CD8-positive, alpha-beta memory T cell (primary cell): ENCODE data around the gene SSMEM1. TPM values are rescaled to one million over a fixed set of nuclear protein-coding genes. Genes with fewer than 3 reads are reported as not detected.

ENCODE experiments used
- CTCF ChIA-PET: fragments of 350-600 bp; sonication (Branson Sonifier 250); formaldehyde crosslinking; loops from one replicate; lab custom pipeline; 2021; ENCODE audit warnings: antibody characterized with exemption; lab: Charles Lee
- POLR2A ChIA-PET: fragments of 350-600 bp; sonication (Branson Sonifier 250); formaldehyde crosslinking; loops from one replicate; lab custom pipeline; 2021; ENCODE audit warnings: antibody characterized with exemption; lab: Charles Lee
- DNase-seq, 5 donors: peaks; one replicate each; pipeline versions ENCODE4 v3.0.0 to v3.0.0-alpha.2; 2020 to 2022; ENCODE audit warnings: mixed read lengths in 1 of 5
- H3K27ac ChIP-seq: one replicate; pipeline ENCODE4 v1.7.0; 2013; ENCODE audit warnings: low read depth, mild to moderate bottlenecking, low read length, moderate library complexity
- H3K27me3 ChIP-seq: 2 replicates; pipeline ENCODE4 v1.7.0; 2013; ENCODE audit warnings: low read length, mild to moderate bottlenecking; ENCODE audit not compliant: insufficient read depth, poor library complexity, severe bottlenecking
- H3K36me3 ChIP-seq: 2 replicates; pipeline ENCODE4 v1.7.0; 2013; ENCODE audit warnings: mild to moderate bottlenecking, low read length, moderate library complexity; ENCODE audit not compliant: insufficient read depth
- H3K4me1 ChIP-seq: 2 replicates; pipeline ENCODE4 v1.7.0; 2013; ENCODE audit warnings: mild to moderate bottlenecking, low read length, moderate library complexity; ENCODE audit not compliant: insufficient read depth
- H3K4me3 ChIP-seq: 2 replicates; pipeline ENCODE4 v1.7.0; 2013; ENCODE audit warnings: mild to moderate bottlenecking, low read length
- H3K9me3 ChIP-seq: 2 replicates; pipeline ENCODE4 v1.7.0; 2013; ENCODE audit warnings: mild to moderate bottlenecking, low read length
- H3K27ac Mint-ChIP-seq, 8 donors: one replicate each; pipeline ENCODE4 v1.8.0; 2020 to 2021; ENCODE audit warnings: mixed read lengths in 8 of 8, mild to moderate bottlenecking in 6 of 8, inconsistent platforms in 3 of 8, moderate library complexity in 3 of 8
- H3K27me3 Mint-ChIP-seq, 2 donors: one replicate each; pipeline ENCODE4 v1.8.0; 2020 to 2021; ENCODE audit warnings: mixed read lengths in 2 of 2, mild to moderate bottlenecking in 1 of 2, moderate library complexity in 1 of 2
- H3K36me3 Mint-ChIP-seq, 3 donors: one replicate each; pipeline ENCODE4 v1.8.0; 2020 to 2021; ENCODE audit warnings: mixed read lengths in 3 of 3, inconsistent platforms in 1 of 3, mild to moderate bottlenecking in 1 of 3
- H3K4me1 Mint-ChIP-seq, 3 donors: one replicate each; pipeline ENCODE4 v1.8.0; 2020 to 2021; ENCODE audit warnings: mixed read lengths in 3 of 3, inconsistent platforms in 1 of 3, mild to moderate bottlenecking in 1 of 3
- H3K4me3 Mint-ChIP-seq, 7 donors: one replicate each; pipeline ENCODE4 v1.8.0; 2020 to 2021; ENCODE audit warnings: mixed read lengths in 7 of 7, mild to moderate bottlenecking in 6 of 7, moderate library complexity in 4 of 7, inconsistent platforms in 2 of 7
- H3K9me3 Mint-ChIP-seq, 5 donors: one replicate each; pipeline ENCODE4 v1.8.0; 2020 to 2022; ENCODE audit warnings: mixed read lengths in 5 of 5, mild to moderate bottlenecking in 3 of 5, moderate library complexity in 2 of 5, inconsistent platforms in 1 of 5
- polyA plus RNA-seq: library from polyadenylated mRNA; unstranded; fragments of 300-500 nt; fragmentation: Illumina TruSeq; gene quantifications from one replicate; pipeline ENCODE4 v1.2.3, GENCODE V29; 2021
- total RNA-seq, 2 experiments: library from RNA; stranded (reverse); gene quantifications; one replicate each; pipeline ENCODE4 v1.2.3, GENCODE V29; 2021

The SSMEM1 gene
- total and polyA plus RNA-seq, 3 experiments from 2014 or later: not detected

- H3K4me1 Mint-ChIP-seq: no peaks in the 10 kb centered on the region
- CTCF ChIA-PET: no interaction called here
These were observed 50.9 kb downstream of the SSMEM1 start for GRCh38 chr7:130258494-130259078.

GRCh38 chr7:130262448-130262847 is 54.8 kb downstream of the SSMEM1 start:
- Mint-ChIP-seq H3K4me3 (no peak overlapping the region), H3K36me3 (peaks cover 0 to 7% (median 0%) of the 10 kb centered on the region in 3 donors), H3K4me1 (no peaks in the 10 kb centered on the region), H3K9me3 (peaks cover 5 to 30% (median 17%) of the 10 kb centered on the region in 5 donors), H3K27ac (peak overlapping the region in 1 of 8 donors; percentile 77), H3K27me3 (peaks cover 5 to 21% of the 10 kb centered on the region in 2 donors)
- ChIA-PET POLR2A (no interaction called here), CTCF (no interaction called here)
- Histone ChIP-seq H3K27me3 (no peaks in the 10 kb centered on the region), H3K4me3 (no peak overlapping the region), H3K9me3 (no peaks in the 10 kb centered on the region), H3K27ac (no peak overlapping the region), H3K36me3 (no peaks in the 10 kb centered on the region), H3K4me1 (no peaks in the 10 kb centered on the region)
- no peak for DNase-seq

More at GRCh38 chr7:130258494-130259078, 50.9 kb downstream of the SSMEM1 start:
- Histone ChIP-seq H3K4me3 (no peak overlapping the region), H3K9me3 (no peaks in the 10 kb centered on the region), H3K27ac (no peak overlapping the region), H3K36me3 (no peaks in the 10 kb centered on the region), H3K27me3 (no peaks in the 10 kb centered on the region), H3K4me1 (no peaks in the 10 kb centered on the region)
- no peak overlapping the region for H3K4me3 Mint-ChIP-seq
- peaks cover 0 to 17% (median 2%) of the 10 kb centered on the region in 3 donors for H3K36me3 Mint-ChIP-seq
- POLR2A ChIA-PET: no interaction called here
- no peak overlapping the region for H3K27ac Mint-ChIP-seq
- H3K27me3 Mint-ChIP-seq: peaks cover 9 to 22% of the 10 kb centered on the region in 2 donors
- peaks cover 7 to 41% (median 26%) of the 10 kb centered on the region in 5 donors for H3K9me3 Mint-ChIP-seq
- DNase-seq: no peak

- Histone ChIP-seq H3K4me3 (no peak overlapping the region), H3K9me3 (no peaks in the 10 kb centered on the region), H3K36me3 (no peaks in the 10 kb centered on the region), H3K4me1 (no peaks in the 10 kb centered on the region), H3K27ac (no peak overlapping the region), H3K27me3 (no peaks in the 10 kb centered on the region)
- no peak overlapping the region for H3K27ac Mint-ChIP-seq
- CTCF ChIA-PET: no interaction called here
- DNase-seq: no peak
- H3K4me1 Mint-ChIP-seq: no peaks in the 10 kb centered on the region
- H3K36me3 Mint-ChIP-seq: peaks cover 0 to 7% (median 0%) of the 10 kb centered on the region in 3 donors
- no peak overlapping the region for H3K4me3 Mint-ChIP-seq
- H3K9me3 Mint-ChIP-seq: peaks cover 4 to 24% (median 14%) of the 10 kb centered on the region in 5 donors
- POLR2A ChIA-PET: no interaction called here
- peaks cover 5 to 25% of the 10 kb centered on the region in 2 donors for H3K27me3 Mint-ChIP-seq
These were observed 55.5 kb downstream of the SSMEM1 start for GRCh38 chr7:130263130-130263529.

Other genes with a start within 250 kb of the SSMEM1 start
- 10 to 100 TPM; 27.4 to 28.0 TPM for gene ZC3HC1, start 156.5 kb upstream of the SSMEM1 start, total RNA-seq
- 10.5 TPM for gene ZC3HC1, start 156.5 kb upstream of the SSMEM1 start, polyA plus RNA-seq
- 10 to 100 TPM; 18.7 to 19.2 TPM for gene KLHDC10, start 137.3 kb upstream of the SSMEM1 start, total RNA-seq
- gene KLHDC10, start 137.3 kb upstream of the SSMEM1 start, polyA plus RNA-seq: 2.2 TPM
- gene TMEM209, start 2.5 kb upstream of the SSMEM1 start, total RNA-seq: 10 to 100 TPM; 52.1 to 55.7 TPM
- 43.1 TPM for gene TMEM209, start 2.5 kb upstream of the SSMEM1 start, polyA plus RNA-seq
- not detected for gene CPA2, start 59.0 kb downstream of the SSMEM1 start, total RNA-seq
- not detected for gene CPA2, start 59.0 kb downstream of the SSMEM1 start, polyA plus RNA-seq
- not detected for gene CPA4, start 85.3 kb downstream of the SSMEM1 start, total RNA-seq
- gene CPA4, start 85.3 kb downstream of the SSMEM1 start, polyA plus RNA-seq: not detected
- gene CPA5, start 137.0 kb downstream of the SSMEM1 start, total RNA-seq: 1 to 10 TPM; 1.0 to 2.0 TPM
- gene CPA5, start 137.0 kb downstream of the SSMEM1 start, polyA plus RNA-seq: 30.5 TPM
- not detected for gene CPA1, start 172.6 kb downstream of the SSMEM1 start, total RNA-seq
- gene CPA1, start 172.6 kb downstream of the SSMEM1 start, polyA plus RNA-seq: not detected
- gene CEP41, start 233.2 kb downstream of the SSMEM1 start, total RNA-seq: 10 to 100 TPM; 16.6 to 18.8 TPM
- gene CEP41, start 233.2 kb downstream of the SSMEM1 start, polyA plus RNA-seq: 23.6 TPM